H1 (cell line): ENCODE data around the gene FTL. TPM values are rescaled to one million over a fixed set of nuclear protein-coding genes. Genes with fewer than 3 reads are reported as not detected.

Source experiments
- ATF2 ChIP-seq: IDR thresholded peaks from 2 replicates; pipeline ENCODE4 v1.6.1; 2012; ENCODE audit warnings: low read length, inconsistent platforms
- POLR2A ChIP-seq, 2 experiments: IDR thresholded peaks; 1 replicate in 1 of 2; 2 replicates in 1 of 2; pipeline ENCODE4 v1.6.1; 2011; ENCODE audit warnings: low read depth in 2 of 2, low read length in 2 of 2, mild to moderate bottlenecking in 2 of 2; ENCODE audit errors: control extremely low read depth in 1 of 2
- POLR2AphosphoS5 ChIP-seq: IDR thresholded peaks from 2 replicates; pipeline ENCODE4 v1.6.1; 2011; ENCODE audit warnings: low read depth, low read length
- polyA plus RNA-seq, 7 experiments: library from polyadenylated mRNA; depleted of rRNA in 3 of 7; stranded (reverse) in 5 of 7; unstranded in 2 of 7; fragments of >200 nt in 5 of 7; fragments of 200-250 nt in 2 of 7; gene quantifications; 1 replicate in 5 of 7; 2 replicates in 1 of 7; 4 replicates in 1 of 7; pipeline versions ENCODE4 v1.2.1 to v1.2.3, GENCODE V29; 2011 to 2013; ENCODE audit warnings: missing spikeins in 2 of 7, mixed read lengths in 2 of 7
- total RNA-seq: library from RNA; stranded (reverse); fragmentation: NEBNext Ultra II Directional; extraction: Animal tissue kit (Norgen Biotek cat#: 25700); gene quantifications from 2 replicates; pipeline ENCODE4 v1.2.1, GENCODE V29; 2021
- TF ChIP-seq, protein P1 (sequence below): fragments of 300-600 bp; sonication (generic); IDR thresholded peaks from 2 replicates; pipeline ENCODE4 v1.7.1; 2012; ENCODE audit warnings: low read length, moderate library complexity, mild to moderate bottlenecking, inconsistent platforms; ENCODE audit not compliant: insufficient replicate concordance

The FTL gene
- total and polyA plus RNA-seq, 2 of the 8 experiments (the other 6 are each of a cell fraction or from before 2014, with no cell fraction given): 1,751 to 2,427 TPM

DNA sequence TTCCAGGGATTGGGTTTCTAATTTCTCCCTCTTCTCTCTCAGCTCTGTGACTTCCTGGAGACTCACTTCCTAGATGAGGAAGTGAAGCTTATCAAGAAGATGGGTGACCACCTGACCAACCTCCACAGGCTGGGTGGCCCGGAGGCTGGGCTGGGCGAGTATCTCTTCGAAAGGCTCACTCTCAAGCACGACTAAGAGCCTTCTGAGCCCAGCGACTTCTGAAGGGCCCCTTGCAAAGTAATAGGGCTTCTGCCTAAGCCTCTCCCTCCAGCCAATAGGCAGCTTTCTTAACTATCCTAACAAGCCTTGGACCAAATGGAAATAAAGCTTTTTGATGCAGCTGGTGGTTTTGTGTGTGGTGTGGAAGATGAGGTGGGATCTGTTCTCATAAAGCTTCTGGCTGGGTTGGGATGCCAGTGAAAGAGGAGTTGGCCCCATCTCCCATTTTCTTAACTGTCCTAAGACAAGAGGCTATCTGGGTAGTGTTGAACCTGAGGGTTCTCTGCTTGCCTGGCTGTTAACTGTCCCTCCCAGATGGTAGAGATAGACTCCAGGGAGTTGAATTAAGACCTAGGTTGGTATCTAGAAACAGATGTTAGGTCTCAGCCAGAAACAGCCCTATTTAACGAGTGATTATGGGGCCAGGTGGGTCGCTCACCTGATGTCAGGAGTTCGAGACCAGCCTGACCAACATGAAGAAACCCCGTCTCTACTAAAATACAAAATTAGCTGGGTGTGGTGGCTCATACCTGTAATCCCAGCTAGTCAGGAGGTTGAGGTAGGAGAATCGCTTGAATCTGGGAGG is 1.6 kb downstream of the FTL start (continued):
- TF ChIP-seq, protein P1, sequence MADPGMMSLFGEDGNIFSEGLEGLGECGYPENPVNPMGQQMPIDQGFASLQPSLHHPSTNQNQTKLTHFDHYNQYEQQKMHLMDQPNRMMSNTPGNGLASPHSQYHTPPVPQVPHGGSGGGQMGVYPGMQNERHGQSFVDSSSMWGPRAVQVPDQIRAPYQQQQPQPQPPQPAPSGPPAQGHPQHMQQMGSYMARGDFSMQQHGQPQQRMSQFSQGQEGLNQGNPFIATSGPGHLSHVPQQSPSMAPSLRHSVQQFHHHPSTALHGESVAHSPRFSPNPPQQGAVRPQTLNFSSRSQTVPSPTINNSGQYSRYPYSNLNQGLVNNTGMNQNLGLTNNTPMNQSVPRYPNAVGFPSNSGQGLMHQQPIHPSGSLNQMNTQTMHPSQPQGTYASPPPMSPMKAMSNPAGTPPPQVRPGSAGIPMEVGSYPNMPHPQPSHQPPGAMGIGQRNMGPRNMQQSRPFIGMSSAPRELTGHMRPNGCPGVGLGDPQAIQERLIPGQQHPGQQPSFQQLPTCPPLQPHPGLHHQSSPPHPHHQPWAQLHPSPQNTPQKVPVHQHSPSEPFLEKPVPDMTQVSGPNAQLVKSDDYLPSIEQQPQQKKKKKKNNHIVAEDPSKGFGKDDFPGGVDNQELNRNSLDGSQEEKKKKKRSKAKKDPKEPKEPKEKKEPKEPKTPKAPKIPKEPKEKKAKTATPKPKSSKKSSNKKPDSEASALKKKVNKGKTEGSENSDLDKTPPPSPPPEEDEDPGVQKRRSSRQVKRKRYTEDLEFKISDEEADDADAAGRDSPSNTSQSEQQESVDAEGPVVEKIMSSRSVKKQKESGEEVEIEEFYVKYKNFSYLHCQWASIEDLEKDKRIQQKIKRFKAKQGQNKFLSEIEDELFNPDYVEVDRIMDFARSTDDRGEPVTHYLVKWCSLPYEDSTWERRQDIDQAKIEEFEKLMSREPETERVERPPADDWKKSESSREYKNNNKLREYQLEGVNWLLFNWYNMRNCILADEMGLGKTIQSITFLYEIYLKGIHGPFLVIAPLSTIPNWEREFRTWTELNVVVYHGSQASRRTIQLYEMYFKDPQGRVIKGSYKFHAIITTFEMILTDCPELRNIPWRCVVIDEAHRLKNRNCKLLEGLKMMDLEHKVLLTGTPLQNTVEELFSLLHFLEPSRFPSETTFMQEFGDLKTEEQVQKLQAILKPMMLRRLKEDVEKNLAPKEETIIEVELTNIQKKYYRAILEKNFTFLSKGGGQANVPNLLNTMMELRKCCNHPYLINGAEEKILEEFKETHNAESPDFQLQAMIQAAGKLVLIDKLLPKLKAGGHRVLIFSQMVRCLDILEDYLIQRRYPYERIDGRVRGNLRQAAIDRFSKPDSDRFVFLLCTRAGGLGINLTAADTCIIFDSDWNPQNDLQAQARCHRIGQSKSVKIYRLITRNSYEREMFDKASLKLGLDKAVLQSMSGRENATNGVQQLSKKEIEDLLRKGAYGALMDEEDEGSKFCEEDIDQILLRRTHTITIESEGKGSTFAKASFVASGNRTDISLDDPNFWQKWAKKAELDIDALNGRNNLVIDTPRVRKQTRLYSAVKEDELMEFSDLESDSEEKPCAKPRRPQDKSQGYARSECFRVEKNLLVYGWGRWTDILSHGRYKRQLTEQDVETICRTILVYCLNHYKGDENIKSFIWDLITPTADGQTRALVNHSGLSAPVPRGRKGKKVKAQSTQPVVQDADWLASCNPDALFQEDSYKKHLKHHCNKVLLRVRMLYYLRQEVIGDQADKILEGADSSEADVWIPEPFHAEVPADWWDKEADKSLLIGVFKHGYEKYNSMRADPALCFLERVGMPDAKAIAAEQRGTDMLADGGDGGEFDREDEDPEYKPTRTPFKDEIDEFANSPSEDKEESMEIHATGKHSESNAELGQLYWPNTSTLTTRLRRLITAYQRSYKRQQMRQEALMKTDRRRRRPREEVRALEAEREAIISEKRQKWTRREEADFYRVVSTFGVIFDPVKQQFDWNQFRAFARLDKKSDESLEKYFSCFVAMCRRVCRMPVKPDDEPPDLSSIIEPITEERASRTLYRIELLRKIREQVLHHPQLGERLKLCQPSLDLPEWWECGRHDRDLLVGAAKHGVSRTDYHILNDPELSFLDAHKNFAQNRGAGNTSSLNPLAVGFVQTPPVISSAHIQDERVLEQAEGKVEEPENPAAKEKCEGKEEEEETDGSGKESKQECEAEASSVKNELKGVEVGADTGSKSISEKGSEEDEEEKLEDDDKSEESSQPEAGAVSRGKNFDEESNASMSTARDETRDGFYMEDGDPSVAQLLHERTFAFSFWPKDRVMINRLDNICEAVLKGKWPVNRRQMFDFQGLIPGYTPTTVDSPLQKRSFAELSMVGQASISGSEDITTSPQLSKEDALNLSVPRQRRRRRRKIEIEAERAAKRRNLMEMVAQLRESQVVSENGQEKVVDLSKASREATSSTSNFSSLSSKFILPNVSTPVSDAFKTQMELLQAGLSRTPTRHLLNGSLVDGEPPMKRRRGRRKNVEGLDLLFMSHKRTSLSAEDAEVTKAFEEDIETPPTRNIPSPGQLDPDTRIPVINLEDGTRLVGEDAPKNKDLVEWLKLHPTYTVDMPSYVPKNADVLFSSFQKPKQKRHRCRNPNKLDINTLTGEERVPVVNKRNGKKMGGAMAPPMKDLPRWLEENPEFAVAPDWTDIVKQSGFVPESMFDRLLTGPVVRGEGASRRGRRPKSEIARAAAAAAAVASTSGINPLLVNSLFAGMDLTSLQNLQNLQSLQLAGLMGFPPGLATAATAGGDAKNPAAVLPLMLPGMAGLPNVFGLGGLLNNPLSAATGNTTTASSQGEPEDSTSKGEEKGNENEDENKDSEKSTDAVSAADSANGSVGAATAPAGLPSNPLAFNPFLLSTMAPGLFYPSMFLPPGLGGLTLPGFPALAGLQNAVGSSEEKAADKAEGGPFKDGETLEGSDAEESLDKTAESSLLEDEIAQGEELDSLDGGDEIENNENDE: no peak
- peak in 1 of 2 experiments; percentile 34; a peak in 2 of 3 replicates for TF ChIP-seq POLR2A (IDR thresholded peaks at IDR 0.05; ENCODE audit: control extremely low read depth in 1 of 2, low read depth in 2 of 2, low read length in 2 of 2)
- peak; percentile 33; the same call in 1 of the 2 replicates for TF ChIP-seq POLR2AphosphoS5
- no peak for TF ChIP-seq ATF2
